Measurements from ENCODE around the gene PCDHGA1.
"Not testable (repeated sequence)": the region's sequence is repeated elsewhere in the genome, so short reads cannot be mapped to it uniquely, and the experiment has no call there.

PCDHGA1 gene

DNA sequence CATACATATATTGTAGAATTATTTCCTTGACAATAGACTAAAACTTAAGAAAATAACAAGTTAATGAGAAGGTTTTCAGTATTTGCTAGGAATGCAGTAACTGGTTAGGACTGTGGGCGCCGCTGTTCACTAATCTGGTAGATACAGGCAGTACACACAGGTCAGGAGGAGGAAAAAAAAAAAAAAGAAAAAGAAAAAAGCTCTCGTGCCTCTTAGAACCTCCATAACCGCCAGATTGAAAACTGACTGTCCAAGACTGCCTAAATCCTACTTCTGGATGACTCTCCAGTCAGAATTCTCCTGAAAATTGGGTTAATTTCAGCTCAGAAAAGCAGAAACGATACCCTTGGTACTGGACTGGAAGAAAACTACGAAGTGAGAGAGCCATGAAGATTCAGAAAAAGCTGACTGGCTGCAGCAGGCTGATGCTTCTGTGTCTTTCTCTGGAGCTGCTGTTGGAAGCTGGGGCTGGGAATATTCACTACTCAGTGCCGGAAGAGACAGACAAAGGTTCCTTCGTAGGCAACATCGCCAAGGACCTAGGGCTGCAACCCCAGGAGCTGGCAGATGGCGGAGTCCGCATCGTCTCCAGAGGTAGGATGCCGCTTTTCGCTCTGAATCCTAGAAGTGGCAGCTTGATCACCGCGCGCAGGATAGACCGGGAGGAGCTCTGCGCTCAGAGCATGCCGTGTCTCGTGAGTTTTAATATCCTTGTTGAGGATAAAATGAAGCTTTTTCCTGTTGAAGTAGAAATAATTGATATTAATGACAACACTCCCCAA lies at the start of gene PCDHGA1:
Gene PCDHGA1, plus strand, starts transcription at position 216 of the 782 bp plus-strand sequence.
- TF ChIP-seq, protein P1, sequence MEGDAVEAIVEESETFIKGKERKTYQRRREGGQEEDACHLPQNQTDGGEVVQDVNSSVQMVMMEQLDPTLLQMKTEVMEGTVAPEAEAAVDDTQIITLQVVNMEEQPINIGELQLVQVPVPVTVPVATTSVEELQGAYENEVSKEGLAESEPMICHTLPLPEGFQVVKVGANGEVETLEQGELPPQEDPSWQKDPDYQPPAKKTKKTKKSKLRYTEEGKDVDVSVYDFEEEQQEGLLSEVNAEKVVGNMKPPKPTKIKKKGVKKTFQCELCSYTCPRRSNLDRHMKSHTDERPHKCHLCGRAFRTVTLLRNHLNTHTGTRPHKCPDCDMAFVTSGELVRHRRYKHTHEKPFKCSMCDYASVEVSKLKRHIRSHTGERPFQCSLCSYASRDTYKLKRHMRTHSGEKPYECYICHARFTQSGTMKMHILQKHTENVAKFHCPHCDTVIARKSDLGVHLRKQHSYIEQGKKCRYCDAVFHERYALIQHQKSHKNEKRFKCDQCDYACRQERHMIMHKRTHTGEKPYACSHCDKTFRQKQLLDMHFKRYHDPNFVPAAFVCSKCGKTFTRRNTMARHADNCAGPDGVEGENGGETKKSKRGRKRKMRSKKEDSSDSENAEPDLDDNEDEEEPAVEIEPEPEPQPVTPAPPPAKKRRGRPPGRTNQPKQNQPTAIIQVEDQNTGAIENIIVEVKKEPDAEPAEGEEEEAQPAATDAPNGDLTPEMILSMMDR (IDR thresholded peaks at IDR 0.05; ENCODE audit: low read depth, low read length): peak; percentile 68
- H3K4me3 ChIP-seq (ENCODE audit: low read depth, low read length): peak within 1 kb of the TSS; percentile 63

DNA sequence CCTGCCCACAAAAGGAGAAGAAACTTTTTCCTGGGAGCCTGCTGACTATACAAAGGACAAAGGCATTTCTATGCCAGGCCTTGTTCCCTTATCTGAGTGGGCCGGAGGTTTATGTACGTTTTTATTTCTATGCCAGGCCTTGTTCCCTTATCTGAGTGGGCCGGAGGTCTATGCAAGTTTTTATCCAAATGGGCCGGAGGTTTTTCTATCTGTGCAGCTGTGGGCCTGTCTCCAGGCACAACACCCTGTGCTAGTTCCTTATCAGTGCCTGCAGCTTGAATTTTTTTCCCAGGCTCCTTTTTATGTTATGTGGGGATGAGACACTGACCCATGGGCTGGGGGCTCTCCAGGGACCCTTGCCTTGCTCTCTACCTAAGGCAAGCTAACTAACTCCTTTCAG lies 31.9 kb upstream of the PCDHGA1 start:
- TF ChIP-seq, protein P1 (IDR thresholded peaks at IDR 0.05; ENCODE audit: low read depth, low read length): no peak

DNA sequence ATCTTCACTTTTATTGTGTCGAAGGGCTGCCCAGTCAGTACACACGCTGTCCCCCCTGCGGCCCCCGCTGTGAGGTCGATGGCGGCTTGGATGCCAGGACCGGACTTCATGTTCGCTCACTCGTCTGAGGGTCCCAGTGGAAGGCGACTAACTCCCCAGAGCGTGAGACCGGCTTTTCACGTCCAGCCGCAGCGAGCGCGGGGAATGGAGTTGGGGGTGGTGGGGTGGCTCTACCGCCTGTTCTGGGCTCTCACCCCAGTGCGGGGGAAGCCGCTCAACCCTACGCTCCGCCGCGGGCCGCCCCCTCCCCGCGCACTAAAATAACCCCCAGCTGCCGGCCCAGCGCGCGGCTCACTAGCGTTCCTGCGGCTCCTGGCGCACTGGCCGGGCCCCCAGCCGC lies 26.6 kb upstream of the PCDHGA1 start, which contains the start of gene SLC25A2:
Gene SLC25A2, minus strand, starts transcription at position 294 of the 400 bp plus-strand sequence. Its CDS starts 184 bp downstream, at position 110.
- no peak within 1 kb of the TSS for H3K4me3 ChIP-seq (ENCODE audit: low read depth, low read length)
- TF ChIP-seq, protein P1 (IDR thresholded peaks at IDR 0.05; ENCODE audit: low read depth, low read length): no peak

More for the DNA sequence above, 31.9 kb upstream of the PCDHGA1 start:
- H3K4me3 ChIP-seq (ENCODE audit: low read depth, low read length): no peak overlapping the region

DNA sequence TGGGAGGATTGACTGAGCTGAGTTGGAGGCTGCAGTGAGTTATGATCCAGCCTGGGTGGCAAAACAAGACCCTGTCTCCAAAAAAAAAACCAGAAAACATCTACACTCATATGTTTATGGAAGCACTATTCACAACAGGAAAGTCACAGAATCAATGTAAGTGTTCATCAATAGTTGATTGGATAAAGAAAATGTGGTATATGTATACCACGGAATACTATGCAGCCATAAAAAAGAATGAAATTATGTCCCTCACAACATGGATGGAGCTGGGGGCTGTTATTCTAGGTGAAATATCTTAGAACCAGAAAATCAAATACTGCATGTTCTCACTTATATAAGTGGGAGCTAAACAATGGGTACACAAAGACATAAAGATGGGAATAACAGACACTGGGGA lies 23.7 kb upstream of the PCDHGA1 start:
- no peak overlapping the region for H3K4me3 ChIP-seq (ENCODE audit: low read depth, low read length)
- TF ChIP-seq, protein P1 (IDR thresholded peaks at IDR 0.05; ENCODE audit: low read depth, low read length): no peak

DNA sequence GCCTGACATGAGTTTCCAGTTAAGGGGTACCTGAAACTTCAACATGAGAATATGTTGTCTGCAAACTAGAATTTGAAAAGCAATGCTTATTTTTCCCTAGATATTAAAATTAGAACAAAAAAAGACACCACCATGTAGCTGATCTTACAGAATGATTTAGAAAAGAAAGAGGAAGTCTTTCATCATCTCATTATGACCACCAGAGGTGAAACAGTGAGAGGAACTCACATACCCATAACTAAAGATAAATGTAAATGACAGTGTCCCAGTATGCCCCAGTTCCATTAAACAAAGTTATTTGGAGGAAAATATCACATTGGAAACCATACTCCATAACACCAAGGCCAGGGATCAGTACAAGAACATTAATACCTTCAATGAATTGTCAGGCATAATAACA lies 16.6 kb upstream of the PCDHGA1 start:
- TF ChIP-seq, protein P1 (IDR thresholded peaks at IDR 0.05; ENCODE audit: low read depth, low read length): no peak
- H3K4me3 ChIP-seq (ENCODE audit: low read depth, low read length): no peak overlapping the region

DNA sequence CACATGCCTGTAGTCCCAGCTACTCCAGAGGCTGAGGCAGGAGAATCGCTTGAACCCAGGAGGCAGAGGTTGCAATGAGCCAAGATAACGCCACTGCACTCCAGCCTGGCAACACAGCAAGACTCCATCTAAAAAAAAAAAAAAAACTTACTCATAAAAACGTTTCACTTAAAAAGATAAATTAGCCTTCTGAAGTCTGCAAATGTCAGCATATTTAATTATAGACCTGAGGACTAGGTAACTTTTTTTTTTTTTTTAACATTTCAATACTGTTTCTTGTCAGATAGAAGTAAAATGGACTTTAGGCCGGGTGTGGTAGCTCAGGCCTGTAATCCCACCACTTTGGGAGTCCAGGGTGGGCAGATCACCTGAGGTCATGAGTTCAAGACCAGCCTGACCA lies 13.4 kb upstream of the PCDHGA1 start:
- not testable (repeated sequence) for H3K4me3 ChIP-seq (ENCODE audit: low read depth, low read length)

DNA sequence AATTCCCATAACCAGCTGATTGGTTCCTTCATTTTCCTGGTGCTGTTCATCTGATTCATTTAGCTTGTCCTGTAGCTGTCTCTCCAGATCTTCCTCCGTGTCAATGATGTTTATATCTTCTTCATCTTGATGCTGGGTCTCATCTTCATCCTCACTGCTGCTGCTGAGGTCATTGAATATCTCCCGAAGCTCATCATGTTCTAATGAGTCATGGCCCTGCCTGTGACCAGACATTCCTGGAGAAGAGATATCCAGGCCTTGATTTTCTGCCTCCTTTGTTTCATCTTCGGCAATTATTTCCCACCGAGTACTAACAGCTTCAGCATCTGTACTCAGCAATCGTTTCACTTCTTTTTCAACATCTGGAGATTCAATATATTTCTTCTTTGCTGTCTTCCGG lies 11.1 kb upstream of the PCDHGA1 start:
- TF ChIP-seq, protein P1 (IDR thresholded peaks at IDR 0.05; ENCODE audit: low read depth, low read length): no peak
- peak overlapping the region; percentile 90; the same call in 1 of the 2 replicates for H3K4me3 ChIP-seq (ENCODE audit: low read depth, low read length)

Measured in WI38 (cell line).